Spleen (tissue), 7 donors: ENCODE measurements around the gene APOBEC3F.

Source experiments
- CTCF ChIP-seq, 11 experiments: fragments of 200-600 bp in 7 of 11; fragments of 450-650 bp in 4 of 11; sonication (generic) in 4 of 11; IDR thresholded peaks in 8 of 11; conservative IDR thresholded peaks in 3 of 11; 1 replicate in 7 of 11; 2 replicates in 4 of 11; pipeline versions ENCODE4 v1.4.0 to v1.8.0; 2016 to 2021; ENCODE audit warnings: antibody characterized with exemption in 11 of 11, inconsistent platforms in 4 of 11, mild to moderate bottlenecking in 1 of 11
- POLR2A ChIP-seq, 3 donors: fragments of 450-650 bp; IDR thresholded peaks; one replicate each; pipeline ENCODE4 v1.5.1; 2017; ENCODE audit warnings: antibody characterized with exemption in 3 of 3, mild to moderate bottlenecking in 1 of 3
- donor health status: DM: no; HTN: no; CAD: no; lungs with moderate emphysema.
- donor health status: DM: no; HTN: no; CAD: no.
- donor health status: DM: no; HTN: no; CAD: no.

DNA sequence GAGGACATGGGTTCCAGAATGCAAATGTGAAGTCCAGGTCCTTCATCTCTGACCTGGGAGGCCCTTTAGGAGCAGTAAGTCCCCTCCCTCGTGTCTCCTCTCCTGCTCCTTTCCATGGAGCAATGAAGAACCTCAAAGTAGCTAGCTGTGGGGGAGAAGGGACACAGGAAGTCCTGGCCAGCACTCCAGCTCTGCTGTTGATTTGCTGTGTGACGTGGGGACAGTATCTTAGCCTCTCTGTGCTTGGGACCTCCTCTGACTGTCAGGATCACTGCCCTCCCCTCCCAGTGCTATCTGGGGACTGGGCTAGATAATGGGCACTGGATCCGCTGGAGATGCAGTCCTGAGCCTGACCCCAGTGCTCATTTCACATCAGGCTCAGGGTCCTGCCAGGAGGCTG, 55.3 kb downstream of the APOBEC3F start:
- TF ChIP-seq CTCF (IDR thresholded peaks at IDR 0.05 in 8 of 11, conservative IDR thresholded peaks at IDR 0.05 in 3 of 11) (no peak), POLR2A (IDR thresholded peaks at IDR 0.05) (no peak)
